Measurements from ENCODE around the gene ALAD. TPM values are rescaled to one million over a fixed set of nuclear protein-coding genes. Genes with fewer than 3 reads are reported as not detected.

Gene ALAD
- total and polyA plus RNA-seq, 9 of the 15 experiments (the other 6 are each of a cell fraction or from before 2014, with no cell fraction given): 1.3 to 12.7 (median 6.8) TPM

- TF ChIP-seq RBM25 (IDR thresholded peaks at IDR 0.05; ENCODE audit: low read depth, low read length, severe bottlenecking) (no peak), AFF4 (CRISPR knock-in tag; IDR thresholded peaks at IDR 0.05) (no peak), MLLT1 (IDR thresholded peaks at IDR 0.05) (peak in 1 of 2 experiments; percentile 71; a peak in 1 of 4 replicates), ZNF551 (CRISPR knock-in tag; IDR thresholded peaks at IDR 0.05) (no peak), MAFF (IDR thresholded peaks at IDR 0.05; ENCODE audit: low read length) (peak; percentile 74), ZZZ3 (IDR thresholded peaks at IDR 0.05) (no peak), YBX1 (IDR thresholded peaks at IDR 0.05) (no peak), FOXJ2 (tag; IDR thresholded peaks at IDR 0.05) (no peak), ZNF512 (tag; IDR thresholded peaks at IDR 0.05) (peak; percentile 93), MAFK (IDR thresholded peaks at IDR 0.05; ENCODE audit: low read length) (peak; percentile 82), KLF1 (tag; IDR thresholded peaks at IDR 0.05) (no peak), ZC3H11A (IDR thresholded peaks at IDR 0.05; ENCODE audit: low read depth, low read length) (no peak), IFI16 (CRISPR knock-in tag; IDR thresholded peaks at IDR 0.05) (no peak), MLX (CRISPR knock-in tag; conservative IDR thresholded peaks at IDR 0.05) (no peak), SNAPC5 (CRISPR knock-in tag; IDR thresholded peaks at IDR 0.05) (no peak), HMG20B (CRISPR knock-in tag; IDR thresholded peaks at IDR 0.05) (no peak), PHF21A (IDR thresholded peaks at IDR 0.05; ENCODE audit: borderline replicate concordance, low read depth) (no peak), C11orf30 (IDR thresholded peaks at IDR 0.05; ENCODE audit: low read depth) (peak; percentile 96), JUNB (CRISPR knock-in tag; conservative IDR thresholded peaks at IDR 0.05) (no peak), MAFG (tag; conservative IDR thresholded peaks at IDR 0.05) (peak; percentile 91), EP400 (IDR thresholded peaks at IDR 0.05) (no peak), NFIC (IDR thresholded peaks at IDR 0.05) (no peak)
These were observed 20.2 kb downstream of the ALAD start (continued) for GRCh38 chr9:113380869-113381378.
